Smooth muscle cell of the pulmonary artery (primary cell): Measurements from ENCODE around the gene GBA2. TPM values are rescaled to one million over a fixed set of nuclear protein-coding genes. Genes with fewer than 3 reads are reported as not detected.

Experiments
- total RNA-seq: library from RNA; depleted of rRNA; stranded (reverse); fragments of >200 nt; gene quantifications from 2 replicates; pipeline ENCODE4 v1.2.3, GENCODE V29; 2014

GBA2 gene
- total RNA-seq: 24.0 and 30.9 TPM in 2 replicates

GRCh38 chr9:35748858-35749514 lies at the start of gene GBA2, which contains the start of gene RGP1:
Gene GBA2, minus strand, starts transcription at chr9:35749228. Its CDS starts 524 bp downstream, at chr9:35748704.
Gene RGP1, plus strand, starts transcription at chr9:35749287. Its CDS starts 469 bp downstream, at chr9:35749756.

GRCh38 chr9:35791297-35791921 lies 42.4 kb upstream of the GBA2 start, which contains the start of gene NPR2:
Gene NPR2, plus strand, starts transcription at chr9:35791591. Its CDS starts 818 bp downstream, at chr9:35792409.

GRCh38 chr9:35754264-35754663 lies 5.2 kb upstream of the GBA2 start, which contains the start of gene MSMP:
Gene MSMP, minus strand, starts transcription at chr9:35754276. Its CDS starts 147 bp downstream, at chr9:35754129.

GRCh38 chr9:35732185-35732799 lies 16.7 kb downstream of the GBA2 start, which contains the start of the genes CREB3 and TLN1:
Gene CREB3, plus strand, starts transcription at chr9:35732666. Its CDS starts 107 bp downstream, at chr9:35732773.
Gene TLN1, minus strand, starts transcription at chr9:35732195. Its CDS starts 6,501 bp downstream, at chr9:35725694.

GRCh38 chr9:35689542-35690293 lies 59.3 kb downstream of the GBA2 start, which contains the start of gene TPM2:
Gene TPM2, minus strand, starts transcription at chr9:35689925. Its CDS starts 108 bp downstream, at chr9:35689817.

Other genes with a start within 250 kb of the GBA2 start
- 11.5 and 16.1 TPM in 2 replicates for gene TESK1, start 144.0 kb downstream of the GBA2 start, total RNA-seq
- gene CD72, start 130.8 kb downstream of the GBA2 start, total RNA-seq: 0.46 and 0.78 TPM in 2 replicates
- gene SIT1, start 98.3 kb downstream of the GBA2 start, total RNA-seq: 0.07 TPM in 1 of 2 replicates, not detected in the other
- gene RMRP, start 91.2 kb downstream of the GBA2 start, total RNA-seq: 20,891 and 22,749 TPM in 2 replicates
- 15.1 and 17.9 TPM in 2 replicates for gene CCDC107, start 90.9 kb downstream of the GBA2 start, total RNA-seq
- gene ARHGEF39, start 84.0 kb downstream of the GBA2 start, total RNA-seq: 0.26 and 0.83 TPM in 2 replicates
- gene CA9, start 75.3 kb downstream of the GBA2 start, total RNA-seq: 10.0 and 181 TPM in 2 replicates
- 511 and 885 TPM in 2 replicates for gene TPM2, start 59.3 kb downstream of the GBA2 start, total RNA-seq
- 616 and 792 TPM in 2 replicates for gene TLN1, start 17.0 kb downstream of the GBA2 start, total RNA-seq
- gene CREB3, start 16.6 kb downstream of the GBA2 start, total RNA-seq: 62.6 and 72.7 TPM in 2 replicates
- 23.0 and 25.0 TPM in 2 replicates for gene RGP1, start 59 bp upstream of the GBA2 start, total RNA-seq
- 0.43 TPM in 1 of 2 replicates, not detected in the other for gene MSMP, start 5.0 kb upstream of the GBA2 start, total RNA-seq
- gene NPR2, start 42.4 kb upstream of the GBA2 start, total RNA-seq: 43.6 and 53.1 TPM in 2 replicates
- 0.91 and 1.3 TPM in 2 replicates for gene SPAG8, start 63.0 kb upstream of the GBA2 start, total RNA-seq
- gene HINT2, start 65.8 kb upstream of the GBA2 start, total RNA-seq: 11.4 and 11.8 TPM in 2 replicates
- not detected in 2 replicates for gene FAM221B, start 79.5 kb upstream of the GBA2 start, total RNA-seq
- 7.0 and 8.5 TPM in 2 replicates for gene TMEM8B, start 80.0 kb upstream of the GBA2 start, total RNA-seq
- not detected in 2 replicates for gene OR13J1, start 121.2 kb upstream of the GBA2 start, total RNA-seq
- 0.39 and 0.59 TPM in 2 replicates for gene HRCT1, start 157.0 kb upstream of the GBA2 start, total RNA-seq
- 0.13 and 0.26 TPM in 2 replicates for gene SPAAR, start 160.3 kb upstream of the GBA2 start, total RNA-seq
- not detected in 2 replicates for gene OR2S2, start 208.9 kb upstream of the GBA2 start, total RNA-seq